Ishikawa (cell line): ENCODE results near the gene ACSL1.

Source experiments
- CEBPB ChIP-seq: IDR thresholded peaks from 2 replicates; pipeline ENCODE4 v1.6.1; 2012
- EGR1 ChIP-seq: IDR thresholded peaks from 2 replicates; pipeline ENCODE4 v1.6.1; 2012
- EP300 ChIP-seq: IDR thresholded peaks from 2 replicates; pipeline ENCODE4 v1.6.1; 2012; ENCODE audit warnings: borderline replicate concordance
- FOXM1 ChIP-seq: IDR thresholded peaks from 2 replicates; pipeline ENCODE4 v1.6.1; 2012; ENCODE audit warnings: low read depth, borderline replicate concordance
- NFIC ChIP-seq: IDR thresholded peaks from 2 replicates; pipeline ENCODE4 v1.6.1; 2012
- RAD21 ChIP-seq: IDR thresholded peaks from 2 replicates; pipeline ENCODE4 v1.6.1; 2012; ENCODE audit warnings: low read depth
- TAF1 ChIP-seq: IDR thresholded peaks from 2 replicates; pipeline ENCODE4 v1.6.1; 2012; ENCODE audit warnings: low read depth, mild to moderate bottlenecking
- TCF12 ChIP-seq: IDR thresholded peaks from 2 replicates; pipeline ENCODE4 v1.6.1; 2012; ENCODE audit warnings: low read depth
- TEAD4 ChIP-seq: IDR thresholded peaks from 2 replicates; pipeline ENCODE4 v1.6.1; 2012
- YY1 ChIP-seq: IDR thresholded peaks from 2 replicates; pipeline ENCODE4 v1.6.1; 2012; ENCODE audit warnings: low read depth
- ZBTB7A ChIP-seq: IDR thresholded peaks from 2 replicates; pipeline ENCODE4 v1.6.1; 2012; ENCODE audit warnings: low read depth
- TF ChIP-seq, protein P1 (sequence below): IDR thresholded peaks from 2 replicates; pipeline ENCODE4 v1.6.1; 2012; ENCODE audit warnings: low read depth, mild to moderate bottlenecking
- TF ChIP-seq, protein P2 (sequence below): IDR thresholded peaks from 2 replicates; pipeline ENCODE4 v1.6.1; 2012
- TF ChIP-seq, protein P3 (sequence below): IDR thresholded peaks from 2 replicates; pipeline ENCODE4 v1.6.1; 2012

DNA sequence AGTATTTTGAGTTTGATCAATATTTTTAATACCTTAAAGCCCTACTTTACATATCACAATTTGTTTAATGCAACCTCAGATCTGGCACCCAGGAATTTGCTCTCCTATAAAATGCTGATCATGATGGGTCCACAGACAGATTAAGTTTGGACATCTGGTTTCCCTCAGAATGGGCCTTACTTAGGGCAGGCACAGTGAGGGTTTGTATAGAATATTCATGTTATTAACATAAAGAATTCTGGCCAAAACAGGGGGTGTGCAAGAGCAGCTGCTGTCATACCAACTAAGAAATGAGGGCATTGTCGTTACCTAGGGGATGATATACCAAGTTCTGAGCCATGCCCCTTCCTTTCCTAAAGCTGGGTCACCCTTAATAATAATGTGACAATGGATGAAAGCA, 54.4 kb downstream of the ACSL1 start:
- no peak for TF ChIP-seq EGR1
- TF ChIP-seq TAF1, result no peak
- TF ChIP-seq, protein P1, sequence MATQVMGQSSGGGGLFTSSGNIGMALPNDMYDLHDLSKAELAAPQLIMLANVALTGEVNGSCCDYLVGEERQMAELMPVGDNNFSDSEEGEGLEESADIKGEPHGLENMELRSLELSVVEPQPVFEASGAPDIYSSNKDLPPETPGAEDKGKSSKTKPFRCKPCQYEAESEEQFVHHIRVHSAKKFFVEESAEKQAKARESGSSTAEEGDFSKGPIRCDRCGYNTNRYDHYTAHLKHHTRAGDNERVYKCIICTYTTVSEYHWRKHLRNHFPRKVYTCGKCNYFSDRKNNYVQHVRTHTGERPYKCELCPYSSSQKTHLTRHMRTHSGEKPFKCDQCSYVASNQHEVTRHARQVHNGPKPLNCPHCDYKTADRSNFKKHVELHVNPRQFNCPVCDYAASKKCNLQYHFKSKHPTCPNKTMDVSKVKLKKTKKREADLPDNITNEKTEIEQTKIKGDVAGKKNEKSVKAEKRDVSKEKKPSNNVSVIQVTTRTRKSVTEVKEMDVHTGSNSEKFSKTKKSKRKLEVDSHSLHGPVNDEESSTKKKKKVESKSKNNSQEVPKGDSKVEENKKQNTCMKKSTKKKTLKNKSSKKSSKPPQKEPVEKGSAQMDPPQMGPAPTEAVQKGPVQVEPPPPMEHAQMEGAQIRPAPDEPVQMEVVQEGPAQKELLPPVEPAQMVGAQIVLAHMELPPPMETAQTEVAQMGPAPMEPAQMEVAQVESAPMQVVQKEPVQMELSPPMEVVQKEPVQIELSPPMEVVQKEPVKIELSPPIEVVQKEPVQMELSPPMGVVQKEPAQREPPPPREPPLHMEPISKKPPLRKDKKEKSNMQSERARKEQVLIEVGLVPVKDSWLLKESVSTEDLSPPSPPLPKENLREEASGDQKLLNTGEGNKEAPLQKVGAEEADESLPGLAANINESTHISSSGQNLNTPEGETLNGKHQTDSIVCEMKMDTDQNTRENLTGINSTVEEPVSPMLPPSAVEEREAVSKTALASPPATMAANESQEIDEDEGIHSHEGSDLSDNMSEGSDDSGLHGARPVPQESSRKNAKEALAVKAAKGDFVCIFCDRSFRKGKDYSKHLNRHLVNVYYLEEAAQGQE, result no peak
- TF ChIP-seq, protein P2, sequence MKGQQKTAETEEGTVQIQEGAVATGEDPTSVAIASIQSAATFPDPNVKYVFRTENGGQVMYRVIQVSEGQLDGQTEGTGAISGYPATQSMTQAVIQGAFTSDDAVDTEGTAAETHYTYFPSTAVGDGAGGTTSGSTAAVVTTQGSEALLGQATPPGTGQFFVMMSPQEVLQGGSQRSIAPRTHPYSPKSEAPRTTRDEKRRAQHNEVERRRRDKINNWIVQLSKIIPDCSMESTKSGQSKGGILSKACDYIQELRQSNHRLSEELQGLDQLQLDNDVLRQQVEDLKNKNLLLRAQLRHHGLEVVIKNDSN, result no peak
- no peak for TF ChIP-seq RAD21
- TF ChIP-seq FOXM1, result no peak
- TF ChIP-seq, protein P3, sequence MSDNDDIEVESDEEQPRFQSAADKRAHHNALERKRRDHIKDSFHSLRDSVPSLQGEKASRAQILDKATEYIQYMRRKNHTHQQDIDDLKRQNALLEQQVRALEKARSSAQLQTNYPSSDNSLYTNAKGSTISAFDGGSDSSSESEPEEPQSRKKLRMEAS, result no peak
- no peak for TF ChIP-seq TEAD4
- no peak for TF ChIP-seq CEBPB
- no peak for TF ChIP-seq ZBTB7A
- no peak for TF ChIP-seq EP300
- no peak for TF ChIP-seq YY1
- no peak for TF ChIP-seq NFIC
- TF ChIP-seq TCF12, result no peak
